Measurements from ENCODE around the gene ZFAND2B.

- TF ChIP-seq CTCF (IDR thresholded peaks at IDR 0.05) (no peak), POLR2A (IDR thresholded peaks at IDR 0.05) (no peak)
Observed at GRCh38 chr2:219223831-219224610, 17.4 kb downstream of the ZFAND2B start.

Data from lower leg skin (tissue), 3 donors.